NB4 (cell line): ENCODE data around the gene FTCD.

ENCODE experiments used
- MAX ChIP-seq: IDR thresholded peaks from 2 replicates; pipeline ENCODE4 v1.6.1; 2011; ENCODE audit warnings: low read depth, low read length
- MYC ChIP-seq: IDR thresholded peaks from 2 replicates; pipeline ENCODE4 v1.6.1; 2011; ENCODE audit warnings: low read depth, low read length
- POLR2A ChIP-seq: IDR thresholded peaks from 2 replicates; pipeline ENCODE4 v1.6.1; 2011; ENCODE audit warnings: mild to moderate bottlenecking; ENCODE audit not compliant: insufficient read length; ENCODE audit errors: extremely low read depth
- TF ChIP-seq, protein P1 (sequence below): IDR thresholded peaks from one replicate; pipeline ENCODE4 v1.5.1; 2012; ENCODE audit warnings: low read depth, low read length

DNA sequence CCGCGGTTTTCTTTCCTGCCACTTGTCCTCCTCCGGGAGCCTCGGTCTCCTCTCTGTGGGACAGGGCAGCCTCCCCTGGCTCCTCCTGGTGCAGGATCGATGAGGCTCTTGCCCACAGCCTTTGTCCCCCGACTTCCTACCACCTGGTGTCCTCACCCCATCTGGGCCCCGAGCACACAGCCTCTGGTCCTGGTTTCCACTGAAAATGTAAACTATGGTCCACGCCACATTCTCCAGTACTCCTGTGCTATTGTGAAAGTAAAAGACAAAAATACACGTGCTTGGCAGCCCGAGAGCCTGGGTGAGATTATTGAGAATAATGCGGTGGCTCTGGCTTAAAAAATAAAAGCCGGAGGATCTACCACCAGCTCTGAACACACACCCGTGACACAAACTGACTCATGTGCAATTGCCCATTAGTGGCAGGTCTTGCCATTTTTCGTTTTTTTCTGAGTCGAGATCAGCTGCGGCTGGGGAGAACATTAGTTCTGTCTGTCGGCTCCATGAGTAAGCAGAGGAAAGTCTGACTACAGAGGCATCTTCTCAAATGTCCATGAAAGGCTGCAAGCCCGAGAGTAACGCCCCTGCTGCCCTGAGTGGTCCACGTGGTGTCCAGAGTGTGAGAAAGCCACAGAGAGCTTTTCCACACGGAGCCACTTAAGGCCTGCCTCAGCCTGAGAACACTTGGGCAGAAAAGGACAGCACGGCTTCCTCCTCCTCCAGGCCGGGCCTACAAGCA is 63.2 kb downstream of the FTCD start:
- TF ChIP-seq, protein P1, sequence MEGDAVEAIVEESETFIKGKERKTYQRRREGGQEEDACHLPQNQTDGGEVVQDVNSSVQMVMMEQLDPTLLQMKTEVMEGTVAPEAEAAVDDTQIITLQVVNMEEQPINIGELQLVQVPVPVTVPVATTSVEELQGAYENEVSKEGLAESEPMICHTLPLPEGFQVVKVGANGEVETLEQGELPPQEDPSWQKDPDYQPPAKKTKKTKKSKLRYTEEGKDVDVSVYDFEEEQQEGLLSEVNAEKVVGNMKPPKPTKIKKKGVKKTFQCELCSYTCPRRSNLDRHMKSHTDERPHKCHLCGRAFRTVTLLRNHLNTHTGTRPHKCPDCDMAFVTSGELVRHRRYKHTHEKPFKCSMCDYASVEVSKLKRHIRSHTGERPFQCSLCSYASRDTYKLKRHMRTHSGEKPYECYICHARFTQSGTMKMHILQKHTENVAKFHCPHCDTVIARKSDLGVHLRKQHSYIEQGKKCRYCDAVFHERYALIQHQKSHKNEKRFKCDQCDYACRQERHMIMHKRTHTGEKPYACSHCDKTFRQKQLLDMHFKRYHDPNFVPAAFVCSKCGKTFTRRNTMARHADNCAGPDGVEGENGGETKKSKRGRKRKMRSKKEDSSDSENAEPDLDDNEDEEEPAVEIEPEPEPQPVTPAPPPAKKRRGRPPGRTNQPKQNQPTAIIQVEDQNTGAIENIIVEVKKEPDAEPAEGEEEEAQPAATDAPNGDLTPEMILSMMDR = no peak
- TF ChIP-seq POLR2A (no peak), MAX (no peak), MYC (no peak)
